Fibroblast of skin of scalp (primary cell): ENCODE data around the gene OSBPL10.

Experiments used
- DNase-seq: peaks from one replicate; pipeline ENCODE4 v3.0.0-alpha.2; 2013

Gene OSBPL10

GRCh38 chr3:31648286-31648968, 332.6 kb downstream of the OSBPL10 start:
- DNase-seq: no peak

GRCh38 chr3:31645256-31645655, 335.8 kb downstream of the OSBPL10 start:
- no peak for DNase-seq

GRCh38 chr3:31639828-31640227, 341.2 kb downstream of the OSBPL10 start:
- DNase-seq: no peak

- no peak for DNase-seq
These were observed 344.2 kb downstream of the OSBPL10 start for GRCh38 chr3:31636694-31637442.

GRCh38 chr3:31636049-31636448, 345.0 kb downstream of the OSBPL10 start:
- DNase-seq: no peak

- DNase-seq: no peak
These were observed 345.5 kb downstream of the OSBPL10 start for GRCh38 chr3:31635545-31635944.

- DNase-seq: peak; percentile 87
These were observed 346.6 kb downstream of the OSBPL10 start for GRCh38 chr3:31634476-31634875.

- DNase-seq: no peak
These were observed 352.0 kb downstream of the OSBPL10 start for GRCh38 chr3:31629054-31629453.

GRCh38 chr3:31625358-31625757, 355.7 kb downstream of the OSBPL10 start:
- no peak for DNase-seq

- no peak for DNase-seq
These were observed 356.9 kb downstream of the OSBPL10 start for GRCh38 chr3:31624083-31624709.

- no peak for DNase-seq
These were observed 358.3 kb downstream of the OSBPL10 start for GRCh38 chr3:31622636-31623288.

GRCh38 chr3:31621314-31621713, 359.7 kb downstream of the OSBPL10 start:
- no peak for DNase-seq

- no peak for DNase-seq
These were observed 360.4 kb downstream of the OSBPL10 start for GRCh38 chr3:31620656-31621055.

- no peak for DNase-seq
These were observed 364.4 kb downstream of the OSBPL10 start for GRCh38 chr3:31616711-31617110.

- no peak for DNase-seq
These were observed 365.8 kb downstream of the OSBPL10 start for GRCh38 chr3:31615071-31615875.

- DNase-seq: peak; percentile 7
These were observed 366.7 kb downstream of the OSBPL10 start for GRCh38 chr3:31614162-31614921.

- no peak for DNase-seq
These were observed 367.4 kb downstream of the OSBPL10 start for GRCh38 chr3:31613654-31614053.

GRCh38 chr3:31613177-31613576, 367.9 kb downstream of the OSBPL10 start:
- no peak for DNase-seq
